IMR-90 (cell line): ENCODE data around the gene KCNK15. TPM values are rescaled to one million over a fixed set of nuclear protein-coding genes. Genes with fewer than 3 reads are reported as not detected.

Experiments
- ATAC-seq: fragments of 200-7000 bp; cut with Tn5 transposase; 2 replicates; pipeline ENCODE4 v1.9.1; 2020; ENCODE audit warnings: low read depth, mild to moderate bottlenecking, moderate library complexity
- BruUV-seq: library from RNA; stranded (reverse); fragments of 400-500 nt; replicated peaks from 2 replicates; lab custom pipeline; 2021; lab: Mats Ljungman, UMichigan
- CTCF ChIA-PET: fragments of 300-600 bp; formaldehyde crosslinking; extraction: SDS; loops from one replicate; lab custom pipeline; 2021; ENCODE audit warnings: antibody characterized with exemption; lab: Yijun Ruan, JAX
- POLR2A ChIA-PET: fragments of 300-600 bp; sonication (Branson Sonifier 250); formaldehyde crosslinking; loops from one replicate; lab custom pipeline; 2022; ENCODE audit warnings: antibody characterized with exemption; ENCODE audit not compliant: unreplicated experiment; lab: Charles Lee
- DNase-seq: peaks from one replicate; pipeline ENCODE4 v3.0.0; 2013
- H2AFZ ChIP-seq: replicated peaks from 2 replicates; pipeline ENCODE3; 2013; ENCODE audit warnings: low read length, mild to moderate bottlenecking; ENCODE audit not compliant: poor library complexity
- H2AK5ac ChIP-seq: 2 replicates; pipeline ENCODE4 v1.6.1; 2013; ENCODE audit warnings: low read depth, low read length, inconsistent platforms
- H2AK9ac ChIP-seq: replicated peaks from 2 replicates; pipeline ENCODE3; 2013; ENCODE audit warnings: mild to moderate bottlenecking, low read depth, low read length, moderate library complexity; ENCODE audit not compliant: poor library complexity
- H2BK120ac ChIP-seq: 2 replicates; pipeline ENCODE4 v1.6.1; 2013; ENCODE audit warnings: low read depth, low read length, inconsistent platforms
- H2BK15ac ChIP-seq: 3 replicates; pipeline ENCODE4 v1.6.1; 2013; ENCODE audit warnings: low read depth, low read length, inconsistent platforms
- H2BK20ac ChIP-seq: 2 replicates; pipeline ENCODE4 v1.6.1; 2013; ENCODE audit warnings: low read depth, mild to moderate bottlenecking, inconsistent platforms, low read length, moderate library complexity
- H2BK5ac ChIP-seq: 2 replicates; pipeline ENCODE4 v1.6.1; 2013; ENCODE audit warnings: mild to moderate bottlenecking, low read depth, low read length, inconsistent platforms; ENCODE audit not compliant: poor library complexity, severe bottlenecking
- H3K14ac ChIP-seq: replicated peaks from 2 replicates; pipeline ENCODE4 v1.6.1; 2013; ENCODE audit warnings: low read depth, low read length, inconsistent platforms
- H3K18ac ChIP-seq: 2 replicates; pipeline ENCODE4 v1.6.1; 2013; ENCODE audit warnings: low read depth, low read length, control low read depth
- H3K23ac ChIP-seq: 2 replicates; pipeline ENCODE4 v1.6.1; 2013; ENCODE audit warnings: low read depth, low read length, inconsistent platforms
- H3K27ac ChIP-seq: 2 replicates; pipeline ENCODE4 v1.5.1; 2013; ENCODE audit warnings: mild to moderate bottlenecking, control low read depth, low read length; ENCODE audit not compliant: insufficient read depth
- H3K27me3 ChIP-seq: 2 replicates; pipeline ENCODE4 v1.6.1; 2013; ENCODE audit warnings: low read length; ENCODE audit not compliant: control insufficient read depth, insufficient read depth
- H3K36me3 ChIP-seq: 2 replicates; pipeline ENCODE4 v1.6.1; 2013; ENCODE audit warnings: low read length, mixed read lengths; ENCODE audit not compliant: control insufficient read depth, insufficient read depth
- H3K4ac ChIP-seq: 2 replicates; pipeline ENCODE4 v1.6.1; 2013; ENCODE audit warnings: low read depth, low read length, inconsistent platforms
- H3K4me1 ChIP-seq: 2 replicates; pipeline ENCODE4 v1.6.1; 2013; ENCODE audit warnings: low read length, mixed read lengths; ENCODE audit not compliant: control insufficient read depth, insufficient read depth
- H3K4me2 ChIP-seq: 2 replicates; pipeline ENCODE4 v1.6.1; 2013; ENCODE audit warnings: low read depth, mild to moderate bottlenecking, control low read depth, low read length, moderate library complexity
- H3K4me3 ChIP-seq: 2 replicates; pipeline ENCODE4 v1.5.1; 2013; ENCODE audit warnings: low read depth, mild to moderate bottlenecking, control low read depth, low read length, moderate library complexity; ENCODE audit not compliant: insufficient read depth
- H3K56ac ChIP-seq: 2 replicates; pipeline ENCODE4 v1.6.1; 2013; ENCODE audit warnings: low read length, inconsistent platforms; ENCODE audit not compliant: insufficient read depth; ENCODE audit errors: extremely low read depth
- H3K79me1 ChIP-seq, 2 experiments: 2 replicates each; pipeline ENCODE4 v1.6.1; 2013; ENCODE audit warnings: low read length in 2 of 2, inconsistent platforms in 1 of 2, low read depth in 1 of 2
- H3K9ac ChIP-seq: 2 replicates; pipeline ENCODE4 v1.6.1; 2013; ENCODE audit warnings: low read depth, low read length, control low read depth
- H3K9me1 ChIP-seq: 2 replicates; pipeline ENCODE4 v1.6.1; 2013; ENCODE audit warnings: low read length, inconsistent platforms; ENCODE audit not compliant: insufficient read depth
- H3K9me3 ChIP-seq: 2 replicates; pipeline ENCODE4 v1.6.1; 2013; ENCODE audit warnings: low read length; ENCODE audit not compliant: control insufficient read depth, insufficient read depth
- H4K20me1 ChIP-seq: 2 replicates; pipeline ENCODE4 v1.6.1; 2013; ENCODE audit warnings: low read length, inconsistent platforms; ENCODE audit not compliant: insufficient read depth
- H4K5ac ChIP-seq: 2 replicates; pipeline ENCODE4 v1.6.1; 2013; ENCODE audit warnings: mild to moderate bottlenecking, low read depth, low read length, control low read depth
- H4K8ac ChIP-seq, 2 experiments: 2 replicates each; pipeline ENCODE4 v1.6.1; 2013; ENCODE audit warnings: low read depth in 2 of 2, low read length in 2 of 2, control low read depth in 1 of 2, inconsistent platforms in 1 of 2
- H4K91ac ChIP-seq: 2 replicates; pipeline ENCODE4 v1.6.1; 2013; ENCODE audit warnings: low read depth, low read length, inconsistent platforms; ENCODE audit not compliant: insufficient read depth
- BHLHE40 ChIP-seq: fragments of 150-350 bp; IDR thresholded peaks from 2 replicates; pipeline ENCODE4 v1.6.1; 2016; ENCODE audit warnings: mild to moderate bottlenecking, low read depth, low read length
- CEBPB ChIP-seq: IDR thresholded peaks from 2 replicates; pipeline ENCODE4 v1.6.1; 2012; ENCODE audit warnings: low read depth, low read length, improper control_type of control experiment
- CHD1 ChIP-seq: IDR thresholded peaks from 2 replicates; pipeline ENCODE4 v1.6.1; 2012; ENCODE audit warnings: low read depth, low read length, improper control_type of control experiment
- FOS ChIP-seq: fragments of 150-350 bp; IDR thresholded peaks from 2 replicates; pipeline ENCODE4 v1.6.1; 2016; ENCODE audit warnings: low read depth, low read length
- MAFK ChIP-seq: IDR thresholded peaks from 2 replicates; pipeline ENCODE4 v1.6.1; 2012; ENCODE audit warnings: low read depth, low read length, improper control_type of control experiment
- MAZ ChIP-seq: IDR thresholded peaks from 2 replicates; pipeline ENCODE4 v1.6.1; 2012; ENCODE audit warnings: low read depth, mild to moderate bottlenecking, low read length, improper control_type of control experiment, moderate library complexity, borderline replicate concordance
- MXI1 ChIP-seq: IDR thresholded peaks from 2 replicates; pipeline ENCODE4 v1.6.1; 2012; ENCODE audit warnings: low read depth, mild to moderate bottlenecking, low read length, moderate library complexity, borderline replicate concordance
- NFE2L2 ChIP-seq: fragments of 150-350 bp; IDR thresholded peaks from 2 replicates; pipeline ENCODE4 v1.6.1; 2016; ENCODE audit warnings: low read depth, mild to moderate bottlenecking, low read length
- POLR2A ChIP-seq: IDR thresholded peaks from 2 replicates; pipeline ENCODE4 v1.6.1; 2012; ENCODE audit warnings: mild to moderate bottlenecking, low read depth, low read length
- RAD21 ChIP-seq: IDR thresholded peaks from 2 replicates; pipeline ENCODE4 v1.6.1; 2012; ENCODE audit warnings: low read length, improper control_type of control experiment
- RCOR1 ChIP-seq: IDR thresholded peaks from 2 replicates; pipeline ENCODE4 v1.6.1; 2012; ENCODE audit warnings: mild to moderate bottlenecking, low read length, improper control_type of control experiment; ENCODE audit not compliant: insufficient replicate concordance
- RFX5 ChIP-seq: IDR thresholded peaks from 2 replicates; pipeline ENCODE4 v1.8.0; 2012; ENCODE audit warnings: low read depth, mild to moderate bottlenecking, low read length, moderate library complexity
- SMC3 ChIP-seq: fragments of 150-350 bp; IDR thresholded peaks from 2 replicates; pipeline ENCODE4 v1.6.1; 2016; ENCODE audit warnings: low read depth, mild to moderate bottlenecking, antibody characterized with exemption, low read length, moderate library complexity
- WGBS, 2 experiments: methylation state at CpG; one replicate each; pipeline versions ENCODE4 v1.1.5 to v1.1.7; 2013; ENCODE audit warnings: missing lambda C conversion rate in 2 of 2; ENCODE audit not compliant: insufficient read length in 1 of 2; ENCODE audit errors: extremely low coverage in 2 of 2; 5-methylcytosine and 5-hydroxymethylcytosine counted together
- dilution Hi-C: fragments of 300-500 bp; cut with HindIII; formaldehyde crosslinking; loops from one replicate; pipeline ENCODE4 v1.14.3; 2018; ENCODE audit warnings: low sequenced_read_pairs; ENCODE audit not compliant: unreplicated experiment
- in situ Hi-C: fragments of 300-500 bp; cut with MboI; formaldehyde crosslinking; loops from 3 replicates; pipeline ENCODE4 v1.14.3; 2019; ENCODE audit warnings: low sequenced_read_pairs, inconsistent platforms, mixed read lengths
- intact Hi-C: fragments of 100-400 bp; cut with micrococcal nuclease; formaldehyde crosslinking; loops from 2 replicates; pipeline ENCODE4 v1.10.0; 2022
- polyA plus RNA-seq, 3 experiments: library from polyadenylated mRNA; depleted of rRNA; stranded (reverse); fragments of >200 nt; gene quantifications; 2 replicates each; pipeline ENCODE4 v1.2.3, GENCODE V29; 2012; ENCODE audit warnings: low replicate concordance in 1 of 3
- total RNA-seq: library from RNA; depleted of rRNA; stranded (reverse); fragments of >200 nt; gene quantifications from 2 replicates; pipeline ENCODE4 v1.2.3, GENCODE V29; 2012
- TF ChIP-seq, protein P1 (sequence below): fragments of 150-350 bp; IDR thresholded peaks from 2 replicates; pipeline ENCODE4 v1.6.1; 2016; ENCODE audit warnings: low read depth, mild to moderate bottlenecking, low read length, moderate library complexity, borderline replicate concordance
- TF ChIP-seq, protein P2 (sequence below): fragments of 150-350 bp; IDR thresholded peaks from 2 replicates; pipeline ENCODE4 v1.6.1; 2017; ENCODE audit warnings: mild to moderate bottlenecking, antibody characterized with exemption, low read length, low read depth
- TF ChIP-seq, protein P3 (sequence below): conservative IDR thresholded peaks from 2 replicates; pipeline ENCODE4 v1.5.1; 2012; ENCODE audit warnings: mild to moderate bottlenecking, low read depth, low read length, improper control_type of control experiment

Gene KCNK15
- total and polyA plus RNA-seq, 2 of the 4 experiments (the other 2 are of a cell fraction): not detected

DNA sequence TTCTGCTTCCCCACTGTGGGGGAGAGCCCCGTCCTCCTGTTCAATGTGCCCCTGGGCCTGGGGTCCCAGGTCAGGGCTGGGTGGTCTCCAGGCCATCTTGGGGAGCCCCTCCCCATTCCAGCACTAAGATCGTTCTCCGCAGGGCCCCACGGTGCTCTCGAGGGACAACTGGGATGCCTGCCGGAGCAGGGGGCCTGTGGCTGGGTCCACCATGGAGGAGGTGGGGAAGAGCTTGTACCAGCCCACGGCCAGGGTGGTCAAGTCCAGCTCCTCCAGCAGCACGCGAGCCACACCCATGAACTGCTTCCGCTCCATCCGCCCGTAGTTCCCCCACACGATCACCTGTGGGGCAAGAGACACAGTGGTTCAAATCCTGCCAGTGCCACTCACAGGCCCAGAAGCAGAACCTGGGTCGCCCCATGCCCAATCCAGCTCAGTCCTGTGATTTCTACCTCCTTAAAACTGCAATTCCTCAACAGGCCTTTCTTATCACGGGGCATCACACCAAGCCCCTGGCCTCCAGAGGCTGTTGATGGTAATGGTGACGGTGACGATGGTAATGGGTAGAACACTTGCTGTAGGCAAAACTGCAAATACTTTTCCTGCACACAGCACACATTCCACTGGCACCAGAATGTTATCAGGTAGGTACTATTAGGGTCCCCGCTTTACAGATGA, 10.5 kb downstream of the KCNK15 start:
- in situ Hi-C loops (no loop called here), dilution Hi-C loops (no loop called here), intact Hi-C loops (no loop called here)
- no peak overlapping the region for H2AK5ac ChIP-seq
- H3K4me3 ChIP-seq: no peak overlapping the region
- H4K20me1 ChIP-seq: no peaks in the 10 kb centered on the region
- H3K9me1 ChIP-seq: no peaks in the 10 kb centered on the region
- WGBS, 2 experiments: 87% methylated on average over 5 of the region's 18 CpGs; no CpG with 5 or more reads in 1 of the 2 experiments
- H2BK20ac ChIP-seq: no peak overlapping the region
- H3K23ac ChIP-seq: no peak overlapping the region
- no peaks in the 10 kb centered on the region for H3K79me1 ChIP-seq
- H4K8ac ChIP-seq: no peak overlapping the region
- no peak overlapping the region for H2AFZ ChIP-seq
- ChIA-PET CTCF (no interaction called here), POLR2A (no interaction called here)
- H2BK5ac ChIP-seq: no peak overlapping the region
- BruUV-seq: no TSS peak
- no peak overlapping the region for H3K4ac ChIP-seq
- TF ChIP-seq CHD1 (no peak), RFX5 (no peak), BHLHE40 (no peak), NFE2L2 (no peak), MAFK (no peak), SMC3 (no peak), RCOR1 (no peak), FOS (no peak), RAD21 (no peak), CEBPB (no peak), MAZ (no peak), POLR2A (no peak), MXI1 (no peak)
- TF ChIP-seq, protein P1, sequence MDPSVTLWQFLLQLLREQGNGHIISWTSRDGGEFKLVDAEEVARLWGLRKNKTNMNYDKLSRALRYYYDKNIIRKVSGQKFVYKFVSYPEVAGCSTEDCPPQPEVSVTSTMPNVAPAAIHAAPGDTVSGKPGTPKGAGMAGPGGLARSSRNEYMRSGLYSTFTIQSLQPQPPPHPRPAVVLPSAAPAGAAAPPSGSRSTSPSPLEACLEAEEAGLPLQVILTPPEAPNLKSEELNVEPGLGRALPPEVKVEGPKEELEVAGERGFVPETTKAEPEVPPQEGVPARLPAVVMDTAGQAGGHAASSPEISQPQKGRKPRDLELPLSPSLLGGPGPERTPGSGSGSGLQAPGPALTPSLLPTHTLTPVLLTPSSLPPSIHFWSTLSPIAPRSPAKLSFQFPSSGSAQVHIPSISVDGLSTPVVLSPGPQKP: no peak
- TF ChIP-seq, protein P2, sequence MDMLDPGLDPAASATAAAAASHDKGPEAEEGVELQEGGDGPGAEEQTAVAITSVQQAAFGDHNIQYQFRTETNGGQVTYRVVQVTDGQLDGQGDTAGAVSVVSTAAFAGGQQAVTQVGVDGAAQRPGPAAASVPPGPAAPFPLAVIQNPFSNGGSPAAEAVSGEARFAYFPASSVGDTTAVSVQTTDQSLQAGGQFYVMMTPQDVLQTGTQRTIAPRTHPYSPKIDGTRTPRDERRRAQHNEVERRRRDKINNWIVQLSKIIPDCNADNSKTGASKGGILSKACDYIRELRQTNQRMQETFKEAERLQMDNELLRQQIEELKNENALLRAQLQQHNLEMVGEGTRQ: no peak
- TF ChIP-seq, protein P3, sequence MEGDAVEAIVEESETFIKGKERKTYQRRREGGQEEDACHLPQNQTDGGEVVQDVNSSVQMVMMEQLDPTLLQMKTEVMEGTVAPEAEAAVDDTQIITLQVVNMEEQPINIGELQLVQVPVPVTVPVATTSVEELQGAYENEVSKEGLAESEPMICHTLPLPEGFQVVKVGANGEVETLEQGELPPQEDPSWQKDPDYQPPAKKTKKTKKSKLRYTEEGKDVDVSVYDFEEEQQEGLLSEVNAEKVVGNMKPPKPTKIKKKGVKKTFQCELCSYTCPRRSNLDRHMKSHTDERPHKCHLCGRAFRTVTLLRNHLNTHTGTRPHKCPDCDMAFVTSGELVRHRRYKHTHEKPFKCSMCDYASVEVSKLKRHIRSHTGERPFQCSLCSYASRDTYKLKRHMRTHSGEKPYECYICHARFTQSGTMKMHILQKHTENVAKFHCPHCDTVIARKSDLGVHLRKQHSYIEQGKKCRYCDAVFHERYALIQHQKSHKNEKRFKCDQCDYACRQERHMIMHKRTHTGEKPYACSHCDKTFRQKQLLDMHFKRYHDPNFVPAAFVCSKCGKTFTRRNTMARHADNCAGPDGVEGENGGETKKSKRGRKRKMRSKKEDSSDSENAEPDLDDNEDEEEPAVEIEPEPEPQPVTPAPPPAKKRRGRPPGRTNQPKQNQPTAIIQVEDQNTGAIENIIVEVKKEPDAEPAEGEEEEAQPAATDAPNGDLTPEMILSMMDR: no peak
- DNase-seq (no peak), ATAC-seq (no peak)
- no peak overlapping the region for H3K9ac ChIP-seq
- H3K4me1 ChIP-seq: no peaks in the 10 kb centered on the region
- H4K91ac ChIP-seq: no peak overlapping the region
- H3K14ac ChIP-seq: no peak overlapping the region
- H3K27ac ChIP-seq: no peak overlapping the region
- H3K9me3 ChIP-seq: no peaks in the 10 kb centered on the region
- H2BK15ac ChIP-seq: no peak overlapping the region
- H4K5ac ChIP-seq: no peak overlapping the region
- no peak overlapping the region for H2BK120ac ChIP-seq
- no peak overlapping the region for H3K18ac ChIP-seq
- H3K56ac ChIP-seq: no peak overlapping the region
- no peak overlapping the region for H2AK9ac ChIP-seq
- H3K36me3 ChIP-seq: no peaks in the 10 kb centered on the region
- H3K27me3 ChIP-seq: peaks cover 40% of the 10 kb centered on the region
- H3K4me2 ChIP-seq: no peak overlapping the region
